ENCODE data around the gene ELK4. TPM values are rescaled to one million over a fixed set of nuclear protein-coding genes. Genes with fewer than 3 reads are reported as not detected.

The ELK4 gene
- total RNA-seq, 1 experiment from 2014 or later, result 39.0 TPM

GRCh38 chr1:205563927-205564441 is 67.8 kb downstream of the ELK4 start:
- no peak overlapping the region for H3K27ac Mint-ChIP-seq
- peaks cover 70% of the 10 kb centered on the region for H3K27me3 Mint-ChIP-seq (ENCODE audit: low read depth)
- ChIA-PET CTCF (no interaction called here), POLR2A (no interaction called here)
- peaks cover 34% of the 10 kb centered on the region for H3K9me3 Mint-ChIP-seq
- DNase-seq (ENCODE audit: low spot score) (no peak), ATAC-seq (peak; percentile 34)
- H3K36me3 Mint-ChIP-seq, result peaks cover 6% of the 10 kb centered on the region
- peaks cover 7% of the 10 kb centered on the region for H3K4me1 Mint-ChIP-seq
- TF ChIP-seq FOXP1 (CRISPR knock-in tag; IDR thresholded peaks at IDR 0.05; ENCODE audit: borderline replicate concordance), result no peak
- no peak for TF ChIP-seq ZNF425 (CRISPR knock-in tag; conservative IDR thresholded peaks at IDR 0.05)
- TF ChIP-seq ZNF263 (CRISPR knock-in tag; IDR thresholded peaks at IDR 0.05; ENCODE audit: low read depth), result no peak
- no peak for TF ChIP-seq SMAD3 (CRISPR knock-in tag; IDR thresholded peaks at IDR 0.05; ENCODE audit: borderline replicate concordance)
- TF ChIP-seq, protein P1, sequence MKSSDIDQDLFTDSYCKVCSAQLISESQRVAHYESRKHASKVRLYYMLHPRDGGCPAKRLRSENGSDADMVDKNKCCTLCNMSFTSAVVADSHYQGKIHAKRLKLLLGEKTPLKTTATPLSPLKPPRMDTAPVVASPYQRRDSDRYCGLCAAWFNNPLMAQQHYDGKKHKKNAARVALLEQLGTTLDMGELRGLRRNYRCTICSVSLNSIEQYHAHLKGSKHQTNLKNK (CRISPR knock-in tag; IDR thresholded peaks at IDR 0.05), result no peak
- no peak for TF ChIP-seq MYBL2 (CRISPR knock-in tag; IDR thresholded peaks at IDR 0.05)
- TF ChIP-seq IRF2 (CRISPR knock-in tag; IDR thresholded peaks at IDR 0.05; ENCODE audit: borderline replicate concordance, low read depth), result no peak
- no peak for TF ChIP-seq RELA (CRISPR knock-in tag; IDR thresholded peaks at IDR 0.05; ENCODE audit: borderline replicate concordance)
- TF ChIP-seq, protein P2, sequence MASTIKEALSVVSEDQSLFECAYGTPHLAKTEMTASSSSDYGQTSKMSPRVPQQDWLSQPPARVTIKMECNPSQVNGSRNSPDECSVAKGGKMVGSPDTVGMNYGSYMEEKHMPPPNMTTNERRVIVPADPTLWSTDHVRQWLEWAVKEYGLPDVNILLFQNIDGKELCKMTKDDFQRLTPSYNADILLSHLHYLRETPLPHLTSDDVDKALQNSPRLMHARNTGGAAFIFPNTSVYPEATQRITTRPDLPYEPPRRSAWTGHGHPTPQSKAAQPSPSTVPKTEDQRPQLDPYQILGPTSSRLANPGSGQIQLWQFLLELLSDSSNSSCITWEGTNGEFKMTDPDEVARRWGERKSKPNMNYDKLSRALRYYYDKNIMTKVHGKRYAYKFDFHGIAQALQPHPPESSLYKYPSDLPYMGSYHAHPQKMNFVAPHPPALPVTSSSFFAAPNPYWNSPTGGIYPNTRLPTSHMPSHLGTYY (CRISPR knock-in tag; IDR thresholded peaks at IDR 0.05), result no peak
- TF ChIP-seq NFATC4 (CRISPR knock-in tag; IDR thresholded peaks at IDR 0.05), result no peak
- no peak for TF ChIP-seq GRHL2 (CRISPR knock-in tag; IDR thresholded peaks at IDR 0.05; ENCODE audit: insufficient replicate concordance, severe bottlenecking)
- no peak for TF ChIP-seq MLX (CRISPR knock-in tag; IDR thresholded peaks at IDR 0.05)
- H3K4me3 Mint-ChIP-seq, result no peak overlapping the region

GRCh38 chr1:205561501-205562203 is 70.2 kb downstream of the ELK4 start:
- ChIA-PET CTCF (interaction anchor here (1.0 kb wide), 1 partner anchor 38 kb away, joined by 3 read pairs; no protein-coding TSS in a partner anchor), POLR2A (no interaction called here)
- no peak for DNase-seq (ENCODE audit: low spot score)
- Mint-ChIP-seq H3K4me1 (peaks cover 4% of the 10 kb centered on the region), H3K36me3 (peaks cover 6% of the 10 kb centered on the region), H3K9me3 (peaks cover 34% of the 10 kb centered on the region), H3K27me3 (ENCODE audit: low read depth) (peaks cover 53% of the 10 kb centered on the region), H3K4me3 (no peak overlapping the region), H3K27ac (no peak overlapping the region)
- ATAC-seq, result no peak
- TF ChIP-seq NR3C1 (CRISPR knock-in tag; conservative IDR thresholded peaks at IDR 0.05; ENCODE audit: low read depth) (no peak), ESRRA (CRISPR knock-in tag; IDR thresholded peaks at IDR 0.05; ENCODE audit: borderline replicate concordance) (no peak), IRF1 (CRISPR knock-in tag; IDR thresholded peaks at IDR 0.05) (no peak), ZNF219 (CRISPR knock-in tag; IDR thresholded peaks at IDR 0.05; ENCODE audit: borderline replicate concordance) (no peak), ARID4B (CRISPR knock-in tag; IDR thresholded peaks at IDR 0.05; ENCODE audit: borderline replicate concordance) (no peak)
- TF ChIP-seq, protein P2 (CRISPR knock-in tag; IDR thresholded peaks at IDR 0.05), result no peak
- TF ChIP-seq, protein P3, sequence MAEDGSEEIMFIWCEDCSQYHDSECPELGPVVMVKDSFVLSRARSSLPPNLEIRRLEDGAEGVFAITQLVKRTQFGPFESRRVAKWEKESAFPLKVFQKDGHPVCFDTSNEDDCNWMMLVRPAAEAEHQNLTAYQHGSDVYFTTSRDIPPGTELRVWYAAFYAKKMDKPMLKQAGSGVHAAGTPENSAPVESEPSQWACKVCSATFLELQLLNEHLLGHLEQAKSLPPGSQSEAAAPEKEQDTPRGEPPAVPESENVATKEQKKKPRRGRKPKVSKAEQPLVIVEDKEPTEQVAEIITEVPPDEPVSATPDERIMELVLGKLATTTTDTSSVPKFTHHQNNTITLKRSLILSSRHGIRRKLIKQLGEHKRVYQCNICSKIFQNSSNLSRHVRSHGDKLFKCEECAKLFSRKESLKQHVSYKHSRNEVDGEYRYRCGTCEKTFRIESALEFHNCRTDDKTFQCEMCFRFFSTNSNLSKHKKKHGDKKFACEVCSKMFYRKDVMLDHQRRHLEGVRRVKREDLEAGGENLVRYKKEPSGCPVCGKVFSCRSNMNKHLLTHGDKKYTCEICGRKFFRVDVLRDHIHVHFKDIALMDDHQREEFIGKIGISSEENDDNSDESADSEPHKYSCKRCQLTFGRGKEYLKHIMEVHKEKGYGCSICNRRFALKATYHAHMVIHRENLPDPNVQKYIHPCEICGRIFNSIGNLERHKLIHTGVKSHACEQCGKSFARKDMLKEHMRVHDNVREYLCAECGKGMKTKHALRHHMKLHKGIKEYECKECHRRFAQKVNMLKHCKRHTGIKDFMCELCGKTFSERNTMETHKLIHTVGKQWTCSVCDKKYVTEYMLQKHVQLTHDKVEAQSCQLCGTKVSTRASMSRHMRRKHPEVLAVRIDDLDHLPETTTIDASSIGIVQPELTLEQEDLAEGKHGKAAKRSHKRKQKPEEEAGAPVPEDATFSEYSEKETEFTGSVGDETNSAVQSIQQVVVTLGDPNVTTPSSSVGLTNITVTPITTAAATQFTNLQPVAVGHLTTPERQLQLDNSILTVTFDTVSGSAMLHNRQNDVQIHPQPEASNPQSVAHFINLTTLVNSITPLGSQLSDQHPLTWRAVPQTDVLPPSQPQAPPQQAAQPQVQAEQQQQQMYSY (CRISPR knock-in tag; IDR thresholded peaks at IDR 0.05), result no peak

Measured in WTC11 (cell line).